Measurements from ENCODE around the gene CPNE9. TPM values are rescaled to one million over a fixed set of nuclear protein-coding genes. Genes with fewer than 3 reads are reported as not detected.

Gene CPNE9
- total RNA-seq, 1 donor from 2014 or later = not detected

- H3K27me3 ChIP-seq = no peaks in the 10 kb centered on the region
- H3K4me3 ChIP-seq = no peak overlapping the region
- H3K9me3 ChIP-seq = no peaks in the 10 kb centered on the region
- TF ChIP-seq, protein P1, sequence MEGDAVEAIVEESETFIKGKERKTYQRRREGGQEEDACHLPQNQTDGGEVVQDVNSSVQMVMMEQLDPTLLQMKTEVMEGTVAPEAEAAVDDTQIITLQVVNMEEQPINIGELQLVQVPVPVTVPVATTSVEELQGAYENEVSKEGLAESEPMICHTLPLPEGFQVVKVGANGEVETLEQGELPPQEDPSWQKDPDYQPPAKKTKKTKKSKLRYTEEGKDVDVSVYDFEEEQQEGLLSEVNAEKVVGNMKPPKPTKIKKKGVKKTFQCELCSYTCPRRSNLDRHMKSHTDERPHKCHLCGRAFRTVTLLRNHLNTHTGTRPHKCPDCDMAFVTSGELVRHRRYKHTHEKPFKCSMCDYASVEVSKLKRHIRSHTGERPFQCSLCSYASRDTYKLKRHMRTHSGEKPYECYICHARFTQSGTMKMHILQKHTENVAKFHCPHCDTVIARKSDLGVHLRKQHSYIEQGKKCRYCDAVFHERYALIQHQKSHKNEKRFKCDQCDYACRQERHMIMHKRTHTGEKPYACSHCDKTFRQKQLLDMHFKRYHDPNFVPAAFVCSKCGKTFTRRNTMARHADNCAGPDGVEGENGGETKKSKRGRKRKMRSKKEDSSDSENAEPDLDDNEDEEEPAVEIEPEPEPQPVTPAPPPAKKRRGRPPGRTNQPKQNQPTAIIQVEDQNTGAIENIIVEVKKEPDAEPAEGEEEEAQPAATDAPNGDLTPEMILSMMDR (IDR thresholded peaks at IDR 0.05) = no peak
- DNase-seq (ENCODE audit: low spot score in 2 of 2) = no peak
- H3K4me1 ChIP-seq = peaks cover 10% of the 10 kb centered on the region in 2 donors
- H3K36me3 ChIP-seq = peaks cover 80 to 92% of the 10 kb centered on the region in 2 donors
- intact Hi-C loops (cut with DNase I) = no loop called here
- H3K27ac ChIP-seq = no peak overlapping the region
Measured at GRCh38 chr3:9669277-9669676, 34.4 kb upstream of the CPNE9 start.

DNA sequence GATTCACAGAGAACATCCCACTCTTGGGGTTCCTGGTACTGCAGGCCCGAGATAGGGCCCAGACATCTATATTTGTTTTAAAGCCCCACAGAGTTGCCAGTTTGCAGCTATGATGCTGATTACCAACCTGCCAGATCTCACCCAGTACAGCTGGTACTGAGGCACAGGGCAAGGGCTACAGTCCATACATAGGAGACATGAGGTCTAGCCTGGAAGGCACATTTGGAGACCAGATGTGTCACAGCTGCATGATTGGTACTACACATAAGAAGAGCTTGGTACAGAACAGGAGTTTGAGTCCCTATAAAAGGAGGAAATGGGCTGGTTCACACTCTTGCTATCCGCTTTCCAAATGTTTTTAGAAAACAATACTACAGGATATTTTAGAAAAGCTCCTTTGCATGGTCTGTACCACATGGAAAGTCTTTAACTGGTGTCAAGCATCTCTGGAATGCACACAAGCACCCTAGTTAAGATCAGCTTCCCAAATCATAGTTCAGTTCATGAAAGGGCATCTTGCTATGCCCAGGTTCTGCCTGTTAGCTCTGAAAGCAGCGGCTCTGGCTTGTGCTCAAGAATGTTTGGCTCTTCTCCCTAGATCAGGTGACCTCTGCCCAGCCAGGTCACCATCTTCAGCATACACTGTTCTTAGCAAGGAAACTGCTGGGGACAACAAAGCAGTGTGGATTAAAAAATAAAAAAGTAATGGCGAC is 33.8 kb upstream of the CPNE9 start:
- H3K27me3 ChIP-seq = no peaks in the 10 kb centered on the region
- H3K27ac ChIP-seq = no peak overlapping the region
- intact Hi-C loops (cut with DNase I) = no loop called here
- H3K4me3 ChIP-seq = no peak overlapping the region
- peaks cover 10% of the 10 kb centered on the region in 2 donors for H3K4me1 ChIP-seq
- DNase-seq (ENCODE audit: low spot score in 2 of 2) = no peak
- H3K36me3 ChIP-seq = peaks cover 80 to 92% of the 10 kb centered on the region in 2 donors
- TF ChIP-seq, protein P1 (IDR thresholded peaks at IDR 0.05) = no peak
- H3K9me3 ChIP-seq = no peaks in the 10 kb centered on the region

DNA sequence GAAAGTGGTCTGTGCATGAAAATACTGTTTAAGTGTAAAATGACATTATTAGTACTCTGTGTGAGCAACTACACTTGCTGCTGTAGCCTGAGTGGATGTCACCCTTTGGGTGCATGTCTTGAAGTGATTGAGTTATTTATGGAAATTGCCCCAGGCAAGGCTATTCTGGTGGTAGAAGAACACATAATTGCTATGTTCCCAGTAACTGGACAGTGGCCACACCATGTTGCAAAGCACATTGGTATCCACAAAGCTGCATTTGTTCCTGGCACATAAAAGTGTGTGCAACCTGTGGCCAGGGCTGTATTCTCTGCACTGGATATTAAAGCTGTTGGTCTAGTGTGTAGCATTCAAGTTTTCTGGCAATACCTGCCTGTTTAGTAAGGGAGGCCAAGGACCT is 30.6 kb upstream of the CPNE9 start:
- H3K27me3 ChIP-seq = no peaks in the 10 kb centered on the region
- H3K36me3 ChIP-seq = peaks cover 91 to 96% of the 10 kb centered on the region in 2 donors
- H3K9me3 ChIP-seq = no peaks in the 10 kb centered on the region
- no peak overlapping the region for H3K4me3 ChIP-seq
- DNase-seq (ENCODE audit: low spot score in 2 of 2) = no peak
- TF ChIP-seq, protein P1 (IDR thresholded peaks at IDR 0.05) = no peak
- intact Hi-C loops (cut with DNase I) = no loop called here
- H3K4me1 ChIP-seq = peaks cover 10% of the 10 kb centered on the region in 2 donors
- H3K27ac ChIP-seq = no peak overlapping the region

GRCh38 chr3:9673752-9674151 is 29.9 kb upstream of the CPNE9 start:
- H3K4me3 ChIP-seq = no peak overlapping the region
- H3K27ac ChIP-seq = no peak overlapping the region
- intact Hi-C loops (cut with DNase I) = no loop called here
- H3K27me3 ChIP-seq = no peaks in the 10 kb centered on the region
- peaks cover 91 to 96% of the 10 kb centered on the region in 2 donors for H3K36me3 ChIP-seq
- DNase-seq (ENCODE audit: low spot score in 2 of 2) = no peak
- H3K4me1 ChIP-seq = peaks cover 10% of the 10 kb centered on the region in 2 donors
- H3K9me3 ChIP-seq = no peaks in the 10 kb centered on the region
- TF ChIP-seq, protein P1 (IDR thresholded peaks at IDR 0.05) = no peak

DNA sequence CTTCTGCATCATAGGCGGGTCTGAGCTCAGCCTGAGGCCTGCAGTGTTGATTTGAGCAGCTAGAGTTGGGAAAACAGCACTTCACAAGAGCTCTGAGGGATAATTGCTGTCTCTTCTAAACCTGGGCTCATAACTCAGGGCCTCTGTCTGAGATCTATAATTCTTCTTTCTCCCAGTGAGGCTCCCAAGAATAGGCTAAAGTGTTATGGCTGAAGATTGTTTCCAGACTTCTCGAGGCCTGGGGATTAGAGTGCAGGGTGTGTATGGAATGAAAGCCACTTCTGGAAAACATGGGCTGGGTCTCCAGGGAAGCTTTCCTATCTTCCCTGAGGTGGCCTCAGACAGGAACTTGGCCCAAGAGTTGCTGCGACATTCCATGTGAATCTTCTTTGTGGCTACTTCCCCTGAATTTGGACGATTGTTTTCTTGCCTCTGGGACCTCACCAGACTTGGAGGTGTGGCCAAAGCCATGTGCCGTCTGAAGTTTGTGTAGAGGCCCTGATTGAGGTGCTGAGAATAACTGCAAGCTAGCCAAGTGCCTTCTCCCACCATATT is 27.8 kb upstream of the CPNE9 start:
- no peaks in the 10 kb centered on the region for H3K4me1 ChIP-seq
- intact Hi-C loops (cut with DNase I) = no loop called here
- TF ChIP-seq, protein P1 (IDR thresholded peaks at IDR 0.05) = no peak
- no peaks in the 10 kb centered on the region for H3K9me3 ChIP-seq
- H3K36me3 ChIP-seq = peaks cover 98 to 99% of the 10 kb centered on the region in 2 donors
- H3K4me3 ChIP-seq = no peak overlapping the region
- H3K27me3 ChIP-seq = no peaks in the 10 kb centered on the region
- no peak for DNase-seq (ENCODE audit: low spot score in 2 of 2)
- H3K27ac ChIP-seq = no peak overlapping the region
